Measurements from ENCODE around the gene LMX1A.

Gene LMX1A

DNA sequence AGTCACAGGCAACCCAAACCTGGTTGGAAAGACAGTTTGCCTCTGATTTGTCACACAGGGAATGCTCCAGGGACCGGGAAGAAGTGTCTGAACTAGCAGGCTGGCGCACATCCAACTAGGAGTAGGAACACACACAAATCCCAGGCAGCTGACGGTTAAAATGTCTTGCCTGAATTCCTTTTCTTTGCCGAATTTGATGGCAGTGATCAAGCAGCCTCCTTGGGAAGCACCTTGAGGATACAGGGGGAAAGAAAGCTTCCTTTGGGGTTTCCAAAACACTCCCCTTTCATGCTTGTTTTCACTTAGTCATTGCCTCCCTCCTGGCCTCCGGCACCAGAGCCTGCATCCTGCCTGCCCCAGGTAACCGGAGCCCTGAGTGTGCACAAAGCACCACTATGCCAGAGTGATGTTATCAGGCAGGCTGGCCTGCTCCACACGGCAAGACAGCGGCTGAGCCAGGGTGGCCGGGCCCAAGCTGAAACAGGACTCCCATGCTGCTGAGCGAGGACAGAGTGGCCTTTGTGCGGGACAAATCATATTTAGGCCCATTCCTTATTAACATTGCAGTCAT, 193.8 kb downstream of the LMX1A start:
- DNase-seq (ENCODE audit: low spot score): no peak

DNA sequence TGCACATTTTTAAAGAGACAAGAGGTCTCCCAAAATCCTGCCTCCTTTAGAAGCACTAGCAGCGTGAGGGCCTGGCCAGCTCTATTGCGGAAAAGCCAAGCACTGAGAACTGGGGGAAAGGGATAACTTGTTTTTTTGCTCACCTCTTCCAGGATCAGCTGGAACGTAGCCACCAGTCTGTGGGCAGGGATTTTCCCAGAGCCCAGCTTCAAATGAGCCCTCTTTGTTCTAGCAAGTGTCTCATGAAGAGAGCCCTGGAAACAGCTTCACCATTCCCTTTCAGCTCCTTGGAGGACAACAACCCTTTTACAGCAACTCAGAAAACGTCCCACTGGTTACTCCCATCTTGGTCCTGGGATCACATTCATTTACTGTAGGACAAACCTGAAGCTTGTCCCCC, 195.4 kb downstream of the LMX1A start:
- DNase-seq (ENCODE audit: low spot score): no peak

DNA sequence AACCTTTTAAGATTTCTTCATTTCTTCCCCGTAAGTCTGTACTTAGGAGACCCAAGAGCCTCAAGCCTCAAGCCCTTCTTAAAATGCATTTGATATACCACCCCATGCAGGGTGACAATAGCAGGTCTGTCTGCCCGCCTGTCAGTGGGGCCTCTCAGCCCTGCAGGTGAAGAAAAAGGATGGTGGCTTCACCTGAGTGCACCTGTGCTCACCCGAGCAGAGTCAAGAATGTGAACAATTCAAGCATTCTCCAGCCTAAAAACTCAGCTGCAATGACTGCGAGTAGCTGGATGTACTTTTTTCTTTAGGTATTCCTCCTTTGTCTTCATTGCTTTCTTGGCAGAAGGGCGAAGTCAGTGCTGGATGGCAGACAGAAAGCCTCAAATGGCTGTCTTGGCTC, 203.3 kb downstream of the LMX1A start:
- no peak for DNase-seq (ENCODE audit: low spot score)

DNA sequence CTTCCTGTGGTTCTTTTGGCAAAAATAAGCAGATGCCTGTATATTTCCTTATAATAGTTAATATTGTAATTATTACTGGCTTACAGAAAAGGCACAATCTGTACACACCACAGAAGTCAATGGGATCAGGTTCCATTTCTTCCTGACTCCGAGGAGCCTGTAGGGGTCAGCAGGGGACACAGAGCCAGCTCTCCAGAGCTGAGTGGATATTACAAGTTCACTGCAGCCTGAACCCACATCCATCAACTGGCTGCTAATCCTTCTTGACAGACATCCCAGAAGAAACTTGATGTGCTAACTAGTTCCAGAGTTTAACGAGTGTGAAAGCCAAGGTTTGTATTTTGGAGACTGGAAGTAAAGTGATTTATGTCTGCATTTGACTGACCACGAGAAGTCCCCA, 203.8 kb downstream of the LMX1A start:
- DNase-seq (ENCODE audit: low spot score): no peak

DNA sequence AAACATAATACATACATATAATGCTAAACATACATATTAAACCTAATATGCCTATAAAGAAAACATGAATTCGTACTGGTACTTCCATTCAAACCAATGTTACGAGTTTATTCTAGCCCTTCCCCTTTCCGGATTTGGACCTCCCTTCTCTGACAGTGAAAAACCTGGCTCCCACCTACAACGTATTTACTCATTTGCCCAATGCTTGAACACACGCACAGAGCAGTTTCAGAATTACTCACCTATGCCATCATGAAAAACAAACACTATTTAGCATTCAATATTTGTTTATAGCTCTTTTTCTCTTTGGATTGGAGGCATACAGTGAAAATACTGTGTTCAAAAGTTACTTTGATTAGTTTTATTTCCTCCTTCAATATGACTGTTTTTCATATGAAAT, 204.4 kb downstream of the LMX1A start:
- DNase-seq (ENCODE audit: low spot score): no peak

All from HuH-7.5 (cell line).